Measurements from ENCODE around the gene RETREG1. TPM values are rescaled to one million over a fixed set of nuclear protein-coding genes. Genes with fewer than 3 reads are reported as not detected.

Gene RETREG1
- total RNA-seq, 1 donor from 2014 or later: 0.91 TPM

- H3K27ac Mint-ChIP-seq (ENCODE audit: unreplicated experiment): no peak overlapping the region
- H3K27me3 Mint-ChIP-seq (ENCODE audit: unreplicated experiment): peaks cover 10% of the 10 kb centered on the region
- no peaks in the 10 kb centered on the region for H3K9me3 Mint-ChIP-seq (ENCODE audit: unreplicated experiment)
- no peak for TF ChIP-seq CTCF (IDR thresholded peaks at IDR 0.05)
- DNase-seq (ENCODE audit: extremely low spot score, unreplicated experiment): peak; percentile 36
- no peak overlapping the region for H3K4me3 Mint-ChIP-seq (ENCODE audit: unreplicated experiment)
- H3K36me3 Mint-ChIP-seq (ENCODE audit: unreplicated experiment): no peaks in the 10 kb centered on the region
- H3K4me1 Mint-ChIP-seq (ENCODE audit: unreplicated experiment): peaks cover 6% of the 10 kb centered on the region
These were observed 38.3 kb downstream of the RETREG1 start for GRCh38 chr5:16578474-16578883.

GRCh38 chr5:16577677-16578076 is 39.1 kb downstream of the RETREG1 start:
- Mint-ChIP-seq H3K4me3 (ENCODE audit: unreplicated experiment) (no peak overlapping the region), H3K9me3 (ENCODE audit: unreplicated experiment) (no peaks in the 10 kb centered on the region), H3K27ac (ENCODE audit: unreplicated experiment) (no peak overlapping the region), H3K27me3 (ENCODE audit: unreplicated experiment) (peaks cover 10% of the 10 kb centered on the region), H3K4me1 (ENCODE audit: unreplicated experiment) (peaks cover 6% of the 10 kb centered on the region), H3K36me3 (ENCODE audit: unreplicated experiment) (no peaks in the 10 kb centered on the region)
- TF ChIP-seq CTCF (IDR thresholded peaks at IDR 0.05): no peak
- DNase-seq (ENCODE audit: extremely low spot score, unreplicated experiment): peak; percentile 27

GRCh38 chr5:16574789-16575721 is 41.7 kb downstream of the RETREG1 start:
- Mint-ChIP-seq H3K4me1 (ENCODE audit: unreplicated experiment) (peaks cover 6% of the 10 kb centered on the region), H3K27me3 (ENCODE audit: unreplicated experiment) (peaks cover 13% of the 10 kb centered on the region), H3K4me3 (ENCODE audit: unreplicated experiment) (no peak overlapping the region), H3K27ac (ENCODE audit: unreplicated experiment) (no peak overlapping the region), H3K9me3 (ENCODE audit: unreplicated experiment) (no peaks in the 10 kb centered on the region), H3K36me3 (ENCODE audit: unreplicated experiment) (no peaks in the 10 kb centered on the region)
- no peak for DNase-seq (ENCODE audit: extremely low spot score, unreplicated experiment)
- no peak for TF ChIP-seq CTCF (IDR thresholded peaks at IDR 0.05)

GRCh38 chr5:16573401-16573800 is 43.4 kb downstream of the RETREG1 start:
- no peak for TF ChIP-seq CTCF (IDR thresholded peaks at IDR 0.05)
- no peak overlapping the region for H3K4me3 Mint-ChIP-seq (ENCODE audit: unreplicated experiment)
- peaks cover 4% of the 10 kb centered on the region for H3K9me3 Mint-ChIP-seq (ENCODE audit: unreplicated experiment)
- DNase-seq (ENCODE audit: extremely low spot score, unreplicated experiment): no peak
- H3K36me3 Mint-ChIP-seq (ENCODE audit: unreplicated experiment): no peaks in the 10 kb centered on the region
- H3K4me1 Mint-ChIP-seq (ENCODE audit: unreplicated experiment): peaks cover 6% of the 10 kb centered on the region
- H3K27me3 Mint-ChIP-seq (ENCODE audit: unreplicated experiment): peaks cover 11% of the 10 kb centered on the region
- no peak overlapping the region for H3K27ac Mint-ChIP-seq (ENCODE audit: unreplicated experiment)

- no peaks in the 10 kb centered on the region for H3K36me3 Mint-ChIP-seq (ENCODE audit: unreplicated experiment)
- TF ChIP-seq CTCF (IDR thresholded peaks at IDR 0.05): no peak
- H3K27ac Mint-ChIP-seq (ENCODE audit: unreplicated experiment): no peak overlapping the region
- H3K4me3 Mint-ChIP-seq (ENCODE audit: unreplicated experiment): no peak overlapping the region
- H3K27me3 Mint-ChIP-seq (ENCODE audit: unreplicated experiment): peaks cover 3% of the 10 kb centered on the region
- no peak for DNase-seq (ENCODE audit: extremely low spot score, unreplicated experiment)
- peaks cover 4% of the 10 kb centered on the region for H3K9me3 Mint-ChIP-seq (ENCODE audit: unreplicated experiment)
- peaks cover 6% of the 10 kb centered on the region for H3K4me1 Mint-ChIP-seq (ENCODE audit: unreplicated experiment)
These were observed 44.3 kb downstream of the RETREG1 start for GRCh38 chr5:16572289-16573015.
